Gastroesophageal sphincter (tissue), 3 donors: ENCODE measurements around the gene VEZF1.

Experiments
- CTCF ChIP-seq, 4 experiments: fragments of 200-600 bp in 2 of 4; fragments of 450-650 bp in 2 of 4; sonication (generic) in 1 of 4; IDR thresholded peaks; one replicate each; pipeline ENCODE4 v1.5.1; 2017 to 2019; ENCODE audit warnings: antibody characterized with exemption in 4 of 4, mild to moderate bottlenecking in 2 of 4, moderate library complexity in 2 of 4
- EP300 ChIP-seq: sonication (generic); formaldehyde crosslinking; IDR thresholded peaks from one replicate; pipeline ENCODE4 v1.6.1; 2017; ENCODE audit warnings: antibody characterized with exemption, mild to moderate bottlenecking
- POLR2A ChIP-seq, 2 donors: fragments of 450-650 bp; IDR thresholded peaks; one replicate each; pipeline ENCODE4 v1.6.1; 2017; ENCODE audit warnings: antibody characterized with exemption in 2 of 2, mild to moderate bottlenecking in 2 of 2, moderate library complexity in 1 of 2
- POLR2AphosphoS5 ChIP-seq: sonication (generic); formaldehyde crosslinking; IDR thresholded peaks from one replicate; pipeline ENCODE4 v1.6.1; 2017; ENCODE audit warnings: antibody characterized with exemption

- TF ChIP-seq CTCF (IDR thresholded peaks at IDR 0.05) (no peak), EP300 (no peak), POLR2AphosphoS5 (peak; percentile 73), POLR2A (IDR thresholded peaks at IDR 0.05) (no peak)
Measured at GRCh38 chr17:57940653-57941329, 47.3 kb downstream of the VEZF1 start.
